Nucleus accumbens (tissue), 56 donors: Measurements from ENCODE around the gene ZNF440.
A peak's percentile ranks its signal among the peaks of the same experiment; 100 is the strongest.
"Not testable (repeated sequence)": the region's sequence is repeated elsewhere in the genome, so short reads cannot be mapped to it uniquely, and the experiment has no call there.

ENCODE experiments used
- DNase-seq, 56 donors: peaks; one replicate each; lab custom pipeline; 2025; lab: John Stamatoyannopoulos, UW

The ZNF440 gene

GRCh38 chr19:11821474-11822109 is 7.5 kb downstream of the ZNF440 start:
- peak in 10 of 56 donors; percentile 1 to 64 (median 8) for DNase-seq

- DNase-seq: not testable (repeated sequence)
These were observed 15.1 kb downstream of the ZNF440 start for GRCh38 chr19:11828957-11829876.

GRCh38 chr19:11832253-11832912 is 18.3 kb downstream of the ZNF440 start:
- no peak for DNase-seq

GRCh38 chr19:11833541-11833940 is 19.5 kb downstream of the ZNF440 start:
- no peak for DNase-seq

- DNase-seq: not testable (repeated sequence)
These were observed 21.6 kb downstream of the ZNF440 start for GRCh38 chr19:11835626-11836066.

GRCh38 chr19:11843722-11844121 is 29.6 kb downstream of the ZNF440 start:
- DNase-seq: no peak

- DNase-seq: peak in 1 of 56 donors; percentile 4
These were observed 33.5 kb downstream of the ZNF440 start for GRCh38 chr19:11847615-11848014.

- DNase-seq: no peak
These were observed 34.1 kb downstream of the ZNF440 start for GRCh38 chr19:11848200-11848593.

- DNase-seq: peak; percentile 60 to 97 (median 89)
These were observed 34.8 kb downstream of the ZNF440 start, which contains the start of gene ZNF439 for GRCh38 chr19:11848594-11849469. Gene ZNF439 (plus strand): TSS chr19:11848726. CDS start chr19:11848868, 142 bp downstream.

GRCh38 chr19:11850289-11850688 is 36.2 kb downstream of the ZNF440 start:
- not testable (repeated sequence) for DNase-seq

- no peak for DNase-seq
These were observed 39.3 kb downstream of the ZNF440 start for GRCh38 chr19:11853358-11853757.

- no peak for DNase-seq
These were observed 42.6 kb downstream of the ZNF440 start for GRCh38 chr19:11856596-11857250.

- DNase-seq: no peak
These were observed 46.6 kb downstream of the ZNF440 start for GRCh38 chr19:11860721-11861120.

GRCh38 chr19:11861301-11861700 is 47.2 kb downstream of the ZNF440 start:
- DNase-seq: no peak

- DNase-seq: not testable (repeated sequence)
These were observed 53.7 kb downstream of the ZNF440 start for GRCh38 chr19:11867766-11868165.

- no peak for DNase-seq
These were observed 54.1 kb downstream of the ZNF440 start for GRCh38 chr19:11868188-11868587.

- DNase-seq: no peak
These were observed 58.6 kb downstream of the ZNF440 start for GRCh38 chr19:11872624-11873023.

GRCh38 chr19:11873762-11874161 is 59.7 kb downstream of the ZNF440 start:
- DNase-seq: no peak

GRCh38 chr19:11879687-11880266 is 65.7 kb downstream of the ZNF440 start:
- peak in 17 of 56 donors; percentile 0 to 24 (median 3) for DNase-seq
